Measurements from ENCODE around the gene GRID1. TPM values are rescaled to one million over a fixed set of nuclear protein-coding genes. Genes with fewer than 3 reads are reported as not detected.

GRID1 gene
- polyA plus RNA-seq, 1 experiment = 0.49 TPM

- ChIA-PET CTCF (no interaction called here), POLR2A (no interaction called here)
- H3K4me3 ChIP-seq (ENCODE audit: low read depth, low read length) = no peak overlapping the region
- no peaks in the 10 kb centered on the region for H3K27me3 ChIP-seq (ENCODE audit: control insufficient read depth, insufficient read depth, low read length)
- TF ChIP-seq, protein P1, sequence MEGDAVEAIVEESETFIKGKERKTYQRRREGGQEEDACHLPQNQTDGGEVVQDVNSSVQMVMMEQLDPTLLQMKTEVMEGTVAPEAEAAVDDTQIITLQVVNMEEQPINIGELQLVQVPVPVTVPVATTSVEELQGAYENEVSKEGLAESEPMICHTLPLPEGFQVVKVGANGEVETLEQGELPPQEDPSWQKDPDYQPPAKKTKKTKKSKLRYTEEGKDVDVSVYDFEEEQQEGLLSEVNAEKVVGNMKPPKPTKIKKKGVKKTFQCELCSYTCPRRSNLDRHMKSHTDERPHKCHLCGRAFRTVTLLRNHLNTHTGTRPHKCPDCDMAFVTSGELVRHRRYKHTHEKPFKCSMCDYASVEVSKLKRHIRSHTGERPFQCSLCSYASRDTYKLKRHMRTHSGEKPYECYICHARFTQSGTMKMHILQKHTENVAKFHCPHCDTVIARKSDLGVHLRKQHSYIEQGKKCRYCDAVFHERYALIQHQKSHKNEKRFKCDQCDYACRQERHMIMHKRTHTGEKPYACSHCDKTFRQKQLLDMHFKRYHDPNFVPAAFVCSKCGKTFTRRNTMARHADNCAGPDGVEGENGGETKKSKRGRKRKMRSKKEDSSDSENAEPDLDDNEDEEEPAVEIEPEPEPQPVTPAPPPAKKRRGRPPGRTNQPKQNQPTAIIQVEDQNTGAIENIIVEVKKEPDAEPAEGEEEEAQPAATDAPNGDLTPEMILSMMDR (IDR thresholded peaks at IDR 0.05; ENCODE audit: insufficient read depth, low read depth, low read length) = no peak
- no peak for DNase-seq (ENCODE audit: low read depth)
- H3K36me3 ChIP-seq (ENCODE audit: control insufficient read depth, insufficient read depth, low read length) = no peaks in the 10 kb centered on the region
Measured at GRCh38 chr10:86314616-86315548, 51.7 kb downstream of the GRID1 start.

- H3K36me3 ChIP-seq (ENCODE audit: control insufficient read depth, insufficient read depth, low read length) = no peaks in the 10 kb centered on the region
- no peak overlapping the region for H3K4me3 ChIP-seq (ENCODE audit: low read depth, low read length)
- ChIA-PET CTCF (no interaction called here), POLR2A (no interaction called here)
- TF ChIP-seq, protein P1 (IDR thresholded peaks at IDR 0.05; ENCODE audit: insufficient read depth, low read depth, low read length) = no peak
- no peaks in the 10 kb centered on the region for H3K27me3 ChIP-seq (ENCODE audit: control insufficient read depth, insufficient read depth, low read length)
- DNase-seq (ENCODE audit: low read depth) = no peak
Measured at GRCh38 chr10:86313621-86314041, 53.0 kb downstream of the GRID1 start.

DNA sequence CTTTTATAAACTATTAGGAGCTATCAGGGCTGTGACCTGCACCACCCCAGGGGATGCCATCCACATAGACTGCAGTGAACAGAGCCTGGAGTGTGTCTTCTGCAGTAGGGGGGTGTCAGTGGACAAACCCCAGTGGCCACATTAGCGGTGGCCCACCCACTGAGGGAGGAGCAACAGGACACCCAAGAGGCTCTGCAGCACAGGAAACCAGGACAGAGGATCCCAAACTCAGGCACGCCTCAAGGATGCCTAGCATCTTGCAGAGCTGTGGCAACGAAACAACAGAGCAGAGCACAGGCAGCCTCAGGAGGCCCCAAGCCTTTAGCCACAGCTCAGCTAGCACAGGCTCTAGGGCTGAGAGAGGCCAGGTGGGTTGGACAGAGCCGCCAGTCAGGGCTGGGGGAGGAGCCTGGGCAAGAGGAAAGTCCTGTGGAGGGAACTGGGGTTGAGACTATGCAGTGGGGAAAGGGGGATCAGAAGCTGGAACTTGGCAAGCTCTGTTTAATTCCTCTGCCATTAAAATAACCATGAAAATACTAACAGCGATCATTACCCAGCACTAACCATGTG, 53.8 kb downstream of the GRID1 start:
- ChIA-PET POLR2A (no interaction called here), CTCF (no interaction called here)
- Histone ChIP-seq H3K36me3 (ENCODE audit: control insufficient read depth, insufficient read depth, low read length) (no peaks in the 10 kb centered on the region), H3K27me3 (ENCODE audit: control insufficient read depth, insufficient read depth, low read length) (no peaks in the 10 kb centered on the region), H3K4me3 (ENCODE audit: low read depth, low read length) (no peak overlapping the region)
- DNase-seq (ENCODE audit: low read depth) = no peak
- TF ChIP-seq, protein P1 (IDR thresholded peaks at IDR 0.05; ENCODE audit: insufficient read depth, low read depth, low read length) = no peak

DNA sequence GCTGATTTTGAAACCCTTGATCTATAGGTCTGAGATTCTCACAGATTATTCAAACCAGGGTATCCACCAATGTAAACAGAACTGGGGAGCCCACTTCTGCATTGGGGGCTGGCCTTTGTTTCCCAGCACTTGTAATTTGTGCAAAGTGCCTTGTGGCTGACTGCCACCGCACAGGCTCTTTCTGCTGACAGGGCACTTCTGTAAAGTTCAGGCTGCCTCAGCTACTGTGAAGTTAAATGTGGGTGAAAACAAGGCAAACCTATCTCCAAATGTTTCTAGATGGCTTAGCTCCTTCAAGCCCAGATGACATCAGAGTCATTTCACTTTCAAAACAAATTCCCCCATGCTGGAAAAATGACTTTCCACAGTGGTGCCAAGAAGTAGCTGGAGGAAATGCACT, 54.7 kb downstream of the GRID1 start:
- Histone ChIP-seq H3K4me3 (ENCODE audit: low read depth, low read length) (no peak overlapping the region), H3K27me3 (ENCODE audit: control insufficient read depth, insufficient read depth, low read length) (no peaks in the 10 kb centered on the region), H3K36me3 (ENCODE audit: control insufficient read depth, insufficient read depth, low read length) (no peaks in the 10 kb centered on the region)
- POLR2A ChIA-PET = no interaction called here
- CTCF ChIA-PET = no interaction called here
- TF ChIP-seq, protein P1 (IDR thresholded peaks at IDR 0.05; ENCODE audit: insufficient read depth, low read depth, low read length) = no peak
- no peak for DNase-seq (ENCODE audit: low read depth)

GRCh38 chr10:86311190-86311589, 55.4 kb downstream of the GRID1 start:
- no peaks in the 10 kb centered on the region for H3K27me3 ChIP-seq (ENCODE audit: control insufficient read depth, insufficient read depth, low read length)
- no peaks in the 10 kb centered on the region for H3K36me3 ChIP-seq (ENCODE audit: control insufficient read depth, insufficient read depth, low read length)
- ChIA-PET POLR2A (no interaction called here), CTCF (no interaction called here)
- H3K4me3 ChIP-seq (ENCODE audit: low read depth, low read length) = no peak overlapping the region
- no peak for DNase-seq (ENCODE audit: low read depth)
- TF ChIP-seq, protein P1 (IDR thresholded peaks at IDR 0.05; ENCODE audit: insufficient read depth, low read depth, low read length) = no peak
